Naive thymus-derived CD8-positive, alpha-beta T cell (primary cell): Measurements from ENCODE around the gene CFAP68. TPM values are rescaled to one million over a fixed set of nuclear protein-coding genes. Genes with fewer than 3 reads are reported as not detected.

Experiments
- ATAC-seq, 2 donors: fragments of 150-1000 bp; cut with Tn5 transposase in 1 of 2; sonication (Bioruptor Pico), chemical (Tn5 transposase) in 1 of 2; 1 replicate in 1 of 2; 2 replicates in 1 of 2; pipeline ENCODE4 v1.10.0; 2021; ENCODE audit warnings: mild to moderate bottlenecking in 2 of 2, moderate library complexity in 2 of 2
- POLR2A ChIA-PET: fragments of 350-600 bp; sonication (Branson Sonifier 250); formaldehyde crosslinking; loops from one replicate; lab custom pipeline; 2021; ENCODE audit warnings: antibody characterized with exemption; lab: Charles Lee
- DNase-seq, 10 donors: peaks; one replicate each; pipeline versions ENCODE4 v3.0.0 to v3.0.0-alpha.2; 2020 to 2022
- H3K27ac Mint-ChIP-seq, 10 donors: one replicate each; pipeline ENCODE4 v1.8.0; 2020 to 2022; ENCODE audit warnings: mild to moderate bottlenecking in 10 of 10, mixed read lengths in 10 of 10, moderate library complexity in 4 of 10, inconsistent platforms in 1 of 10
- H3K27me3 Mint-ChIP-seq, 5 donors: one replicate each; pipeline ENCODE4 v1.8.0; 2021 to 2022; ENCODE audit warnings: mixed read lengths in 5 of 5
- H3K36me3 Mint-ChIP-seq, 3 donors: one replicate each; pipeline ENCODE4 v1.8.0; 2020 to 2022; ENCODE audit warnings: mixed read lengths in 3 of 3, mild to moderate bottlenecking in 2 of 3, inconsistent platforms in 1 of 3
- H3K4me1 Mint-ChIP-seq, 4 donors: one replicate each; pipeline ENCODE4 v1.8.0; 2021 to 2022; ENCODE audit warnings: mixed read lengths in 4 of 4
- H3K4me3 Mint-ChIP-seq, 10 donors: one replicate each; pipeline ENCODE4 v1.8.0; 2020 to 2022; ENCODE audit warnings: mild to moderate bottlenecking in 10 of 10, mixed read lengths in 10 of 10, moderate library complexity in 6 of 10, inconsistent platforms in 1 of 10
- H3K9me3 Mint-ChIP-seq, 9 donors: one replicate each; pipeline ENCODE4 v1.8.0; 2020 to 2022; ENCODE audit warnings: mixed read lengths in 9 of 9, mild to moderate bottlenecking in 3 of 9, inconsistent platforms in 1 of 9, moderate library complexity in 1 of 9
- polyA plus RNA-seq, 3 donors: library from polyadenylated mRNA; unstranded; fragments of 300-500 nt; fragmentation: Illumina TruSeq; gene quantifications; one replicate each; pipeline ENCODE4 v1.2.3, GENCODE V29; 2021
- total RNA-seq, 8 experiments: library from RNA in 2 of 8; stranded (reverse) in 2 of 8; gene quantifications; one replicate each; pipeline ENCODE4 v1.2.3 and lab custom pipeline; 2021 to 2026

The CFAP68 gene
- total and polyA plus RNA-seq, 5 experiments from 2014 or later = 22.9 to 33.5 (median 29.5) TPM

- H3K27me3 Mint-ChIP-seq = peaks cover 23 to 62% (median 39%) of the 10 kb centered on the region in 5 donors
- H3K36me3 Mint-ChIP-seq = peaks cover 0 to 4% (median 0%) of the 10 kb centered on the region in 3 donors
- H3K4me3 Mint-ChIP-seq = no peak within 1 kb of the TSS
- peaks cover 0 to 3% (median under 1%) of the 10 kb centered on the region in 4 donors for H3K4me1 Mint-ChIP-seq
- no peak within 1 kb of the TSS for H3K27ac Mint-ChIP-seq
- POLR2A ChIA-PET = no interaction called here
- ATAC-seq (no peak), DNase-seq (no peak)
- H3K9me3 Mint-ChIP-seq = no peaks in the 10 kb centered on the region
Measured at GRCh38 chr11:111911563-111912401, 32.4 kb downstream of the CFAP68 start, which contains the start of gene CRYAB. Gene CRYAB (minus strand): TSS chr11:111911770. CDS start chr11:111911724, 46 bp downstream.

DNA sequence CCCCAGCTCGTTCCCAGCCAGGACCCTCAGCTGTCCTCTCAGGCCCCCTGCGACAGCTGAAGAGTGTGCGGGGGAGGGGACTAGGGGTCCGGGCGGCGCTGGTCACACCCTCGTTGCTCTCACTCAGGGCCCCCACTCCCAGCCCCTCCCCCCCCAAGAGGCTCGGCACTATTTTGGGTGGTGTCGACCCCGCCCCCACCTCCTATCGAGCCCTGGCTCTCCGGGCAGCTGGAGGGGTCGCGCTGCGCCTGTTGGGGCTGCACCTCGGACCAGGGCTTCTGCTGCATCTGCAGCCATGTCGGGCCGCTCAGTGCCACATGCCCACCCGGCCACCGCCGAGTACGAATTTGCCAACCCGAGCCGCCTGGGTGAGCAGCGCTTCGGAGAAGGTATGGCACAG, 33.2 kb downstream of the CFAP68 start, which contains the start of gene HSPB2:
TSS of gene HSPB2 (plus strand) at position 200 of the 400 bp plus-strand sequence. CDS start at position 296, 96 bp downstream.
- peaks cover 0 to 3% (median under 1%) of the 10 kb centered on the region in 4 donors for H3K4me1 Mint-ChIP-seq
- POLR2A ChIA-PET = interaction anchor here (0.9 kb wide), 1 partner anchor 14 kb away, joined by 3 read pairs; no protein-coding TSS in a partner anchor
- H3K4me3 Mint-ChIP-seq = peak within 1 kb of the TSS in 1 of 10 donors; percentile 3
- DNase-seq = no peak
- H3K27me3 Mint-ChIP-seq = peaks cover 28 to 69% (median 40%) of the 10 kb centered on the region in 5 donors
- H3K9me3 Mint-ChIP-seq = no peaks in the 10 kb centered on the region
- no peak for ATAC-seq
- peaks cover 0 to 4% (median 0%) of the 10 kb centered on the region in 3 donors for H3K36me3 Mint-ChIP-seq
- no peak within 1 kb of the TSS for H3K27ac Mint-ChIP-seq

- Mint-ChIP-seq H3K4me3 (peak overlapping the region in 1 of 10 donors; percentile 3), H3K9me3 (no peaks in the 10 kb centered on the region), H3K4me1 (peaks cover 0 to 3% (median under 1%) of the 10 kb centered on the region in 4 donors), H3K27me3 (peaks cover 28 to 76% (median 42%) of the 10 kb centered on the region in 5 donors), H3K36me3 (peaks cover 0 to 4% (median 0%) of the 10 kb centered on the region in 3 donors), H3K27ac (no peak overlapping the region)
- POLR2A ChIA-PET = interaction anchor here (0.9 kb wide), 1 partner anchor 15 kb away, joined by 3 read pairs; no protein-coding TSS in a partner anchor
- no peak for DNase-seq
- ATAC-seq = no peak
Measured at GRCh38 chr11:111913031-111913861, 33.9 kb downstream of the CFAP68 start.

- POLR2A ChIA-PET = no interaction called here
- H3K9me3 Mint-ChIP-seq = no peaks in the 10 kb centered on the region
- ATAC-seq (no peak), DNase-seq (no peak)
- no peak overlapping the region for H3K4me3 Mint-ChIP-seq
- H3K4me1 Mint-ChIP-seq = peaks cover 0 to 3% (median under 1%) of the 10 kb centered on the region in 4 donors
- H3K27ac Mint-ChIP-seq = no peak overlapping the region
- peaks cover 0 to 4% (median 0%) of the 10 kb centered on the region in 3 donors for H3K36me3 Mint-ChIP-seq
- peaks cover 28 to 77% (median 43%) of the 10 kb centered on the region in 5 donors for H3K27me3 Mint-ChIP-seq
Measured at GRCh38 chr11:111913997-111914396, 34.7 kb downstream of the CFAP68 start.

GRCh38 chr11:111916768-111917167, 37.4 kb downstream of the CFAP68 start:
- DNase-seq = no peak
- H3K27me3 Mint-ChIP-seq = peaks cover 19 to 63% (median 40%) of the 10 kb centered on the region in 5 donors
- POLR2A ChIA-PET = no interaction called here

DNA sequence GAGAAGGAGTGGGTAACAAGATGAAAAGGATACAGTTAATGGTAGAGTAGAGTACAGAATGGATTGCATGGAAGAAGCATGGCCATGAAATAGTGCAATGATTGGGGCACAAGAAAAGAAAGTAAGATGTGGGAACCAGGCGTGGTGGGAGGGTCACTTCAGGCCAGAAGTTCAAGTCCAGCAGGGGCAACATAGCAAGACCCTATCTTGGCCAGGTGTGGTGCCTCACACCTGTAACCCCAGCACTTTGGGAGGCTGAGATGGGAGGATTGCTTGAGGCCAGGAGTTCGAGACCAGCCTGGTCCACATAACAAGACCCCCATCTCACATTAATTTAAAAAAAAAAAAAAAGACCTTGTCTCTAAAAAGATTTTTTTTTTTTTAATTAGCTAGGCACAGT, 38.0 kb downstream of the CFAP68 start:
- DNase-seq = no peak
- Mint-ChIP-seq H3K36me3 (no peaks in the 10 kb centered on the region), H3K4me1 (peaks cover 0 to 3% (median under 1%) of the 10 kb centered on the region in 4 donors), H3K27me3 (peaks cover 19 to 58% (median 35%) of the 10 kb centered on the region in 5 donors), H3K27ac (no peak overlapping the region), H3K4me3 (no peak overlapping the region), H3K9me3 (no peaks in the 10 kb centered on the region)
- ATAC-seq = no peak
- POLR2A ChIA-PET = no interaction called here

More at GRCh38 chr11:111916768-111917167, 37.4 kb downstream of the CFAP68 start:
- H3K9me3 Mint-ChIP-seq = no peaks in the 10 kb centered on the region
- peaks cover 0 to 3% (median under 1%) of the 10 kb centered on the region in 4 donors for H3K4me1 Mint-ChIP-seq
- ATAC-seq = no peak
- H3K27ac Mint-ChIP-seq = peak overlapping the region in 1 of 10 donors; percentile 37
- no peak overlapping the region for H3K4me3 Mint-ChIP-seq
- H3K36me3 Mint-ChIP-seq = no peaks in the 10 kb centered on the region

DNA sequence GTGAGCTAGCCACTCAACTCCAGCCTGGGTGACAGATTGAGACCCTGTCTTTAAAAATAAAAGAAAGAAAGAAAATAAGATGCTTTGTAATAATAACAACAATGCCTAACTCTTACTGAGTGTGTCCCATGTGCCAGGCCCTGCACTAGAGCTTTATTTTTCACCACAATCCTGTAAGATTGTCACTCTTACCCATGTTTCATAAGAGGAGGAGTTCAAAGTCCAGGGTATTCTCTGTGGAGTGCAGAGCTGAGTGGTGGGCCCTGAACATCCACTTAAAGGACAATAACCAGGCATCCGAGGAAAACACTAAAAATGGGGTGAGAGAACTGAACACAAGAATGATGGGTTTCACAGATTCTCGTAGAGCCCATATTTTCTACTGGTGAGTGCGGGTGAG, 38.4 kb downstream of the CFAP68 start:
- POLR2A ChIA-PET = no interaction called here
- Mint-ChIP-seq H3K9me3 (no peaks in the 10 kb centered on the region), H3K27ac (no peak overlapping the region), H3K27me3 (peaks cover 19 to 54% (median 35%) of the 10 kb centered on the region in 5 donors), H3K36me3 (no peaks in the 10 kb centered on the region), H3K4me1 (peaks cover 0 to 3% (median under 1%) of the 10 kb centered on the region in 4 donors), H3K4me3 (no peak overlapping the region)
- ATAC-seq = no peak
- no peak for DNase-seq

DNA sequence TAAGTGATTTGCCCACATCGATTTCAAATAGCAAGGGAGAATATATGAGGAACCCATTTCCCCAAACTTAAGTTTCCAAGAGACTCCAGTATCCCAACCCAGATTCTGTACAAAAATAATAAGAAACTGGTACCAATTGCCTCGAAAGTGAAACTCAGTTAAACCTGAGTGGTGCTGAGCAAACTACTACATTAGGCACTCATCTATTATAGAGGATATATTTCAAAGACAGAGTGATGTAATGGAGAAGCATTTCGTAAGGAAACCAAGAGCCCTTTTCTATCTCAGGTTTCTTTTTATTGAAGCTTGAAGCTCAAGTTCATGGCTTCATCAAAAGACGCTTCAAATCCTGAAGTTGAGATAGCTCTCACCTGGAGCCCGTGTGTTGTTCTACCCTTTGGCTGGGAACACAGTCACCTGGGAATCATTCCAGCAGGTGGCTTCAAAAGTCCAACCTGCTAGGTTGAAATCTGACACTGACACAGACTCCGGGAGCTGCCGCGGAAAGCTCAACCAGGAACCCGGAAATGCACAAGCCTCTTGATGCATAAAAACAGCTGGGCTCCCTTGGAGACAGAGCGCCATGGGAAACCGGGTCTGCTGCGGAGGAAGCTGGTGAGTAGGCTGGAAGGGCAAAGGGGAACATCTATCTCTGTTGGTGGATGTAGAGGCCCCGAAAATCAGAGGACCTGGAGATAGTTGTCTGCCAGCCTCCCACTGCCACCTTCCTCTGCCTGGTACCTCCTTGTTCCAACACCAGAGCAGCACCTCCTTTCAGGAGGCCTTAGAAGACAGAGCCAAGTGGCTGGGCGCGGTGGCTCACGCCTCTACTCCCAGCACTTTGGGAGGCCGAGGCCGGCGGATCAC, 39.3 kb downstream of the CFAP68 start, which contains the start of gene C11orf52:
TSS of gene C11orf52 (plus strand) at position 524 of the 867 bp plus-strand sequence. CDS start at position 584, 60 bp downstream.
- DNase-seq (no peak), ATAC-seq (no peak)
- no peak within 1 kb of the TSS for H3K4me3 Mint-ChIP-seq
- H3K36me3 Mint-ChIP-seq = no peaks in the 10 kb centered on the region
- no peaks in the 10 kb centered on the region for H3K4me1 Mint-ChIP-seq
- no peaks in the 10 kb centered on the region for H3K9me3 Mint-ChIP-seq
- POLR2A ChIA-PET = no interaction called here
- H3K27me3 Mint-ChIP-seq = peaks cover 16 to 46% (median 35%) of the 10 kb centered on the region in 5 donors
- peak within 1 kb of the TSS in 1 of 10 donors; percentile 27 for H3K27ac Mint-ChIP-seq

DNA sequence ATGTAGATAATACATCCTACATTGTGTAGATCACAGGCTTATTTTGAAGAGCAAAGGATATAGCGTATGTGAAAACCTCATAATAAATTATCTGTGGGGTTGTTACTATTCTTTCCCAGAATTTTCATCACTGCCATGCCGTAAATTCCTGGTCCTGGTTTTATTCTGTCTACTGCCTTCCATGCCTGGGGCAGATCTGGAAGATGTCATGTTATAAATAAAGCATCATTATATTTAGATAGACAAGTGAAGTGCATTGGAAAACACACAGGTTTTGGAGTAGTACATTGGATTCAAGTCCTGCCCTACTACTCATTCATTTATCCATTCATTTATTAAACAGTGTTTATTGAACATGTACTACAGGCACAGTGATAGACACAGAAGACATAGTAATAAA, 41.6 kb downstream of the CFAP68 start:
- no peak overlapping the region for H3K4me3 Mint-ChIP-seq
- no peaks in the 10 kb centered on the region for H3K9me3 Mint-ChIP-seq
- no peak for ATAC-seq
- no peaks in the 10 kb centered on the region for H3K36me3 Mint-ChIP-seq
- H3K4me1 Mint-ChIP-seq = peaks cover 0 to 4% (median 3%) of the 10 kb centered on the region in 4 donors
- H3K27me3 Mint-ChIP-seq = peaks cover 6 to 24% (median 22%) of the 10 kb centered on the region in 5 donors
- no peak overlapping the region for H3K27ac Mint-ChIP-seq
- POLR2A ChIA-PET = no interaction called here
- DNase-seq = no peak

DNA sequence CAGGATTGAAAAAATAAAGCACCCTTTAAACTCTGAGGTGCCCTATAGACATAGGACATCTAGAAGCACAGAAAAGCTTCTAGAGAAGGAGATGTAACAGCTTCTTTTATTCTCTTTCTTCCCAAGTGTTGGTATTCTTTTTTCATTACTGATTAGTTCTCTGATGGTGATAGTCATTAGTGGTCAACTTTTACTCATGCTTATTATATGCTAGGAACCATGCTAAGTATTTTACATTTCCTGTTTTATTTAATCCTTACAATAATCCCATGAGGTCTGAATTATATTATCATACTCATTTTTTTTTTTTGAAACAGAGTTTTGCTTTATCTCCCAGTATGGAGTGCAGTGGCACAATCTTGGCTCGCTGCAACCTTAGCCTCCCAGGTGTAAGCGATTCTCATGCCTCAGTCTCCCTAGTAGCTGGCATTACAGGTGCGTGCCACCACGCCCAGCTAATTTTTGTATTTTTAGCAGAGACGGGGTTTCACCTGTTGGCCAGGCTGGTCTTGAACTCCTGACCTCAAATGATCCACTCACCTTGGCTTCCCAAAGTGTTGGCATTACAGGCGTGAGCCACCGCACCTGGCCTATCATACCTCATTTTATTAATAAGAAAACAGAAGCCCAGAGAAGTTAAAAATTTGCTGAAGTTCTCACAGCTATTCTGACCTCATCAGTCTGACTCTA, 42.3 kb downstream of the CFAP68 start:
- ATAC-seq (no peak), DNase-seq (no peak)
- no peak overlapping the region for H3K27ac Mint-ChIP-seq
- no peaks in the 10 kb centered on the region for H3K36me3 Mint-ChIP-seq
- peaks cover 0 to 10% (median 9%) of the 10 kb centered on the region in 4 donors for H3K4me1 Mint-ChIP-seq
- H3K9me3 Mint-ChIP-seq = no peaks in the 10 kb centered on the region
- H3K27me3 Mint-ChIP-seq = peaks cover 0 to 17% (median 14%) of the 10 kb centered on the region in 5 donors
- no peak overlapping the region for H3K4me3 Mint-ChIP-seq
- POLR2A ChIA-PET = interaction anchor here (0.7 kb wide), 1 partner anchor 35 kb away, joined by 3 read pairs; no protein-coding TSS in a partner anchor

DNA sequence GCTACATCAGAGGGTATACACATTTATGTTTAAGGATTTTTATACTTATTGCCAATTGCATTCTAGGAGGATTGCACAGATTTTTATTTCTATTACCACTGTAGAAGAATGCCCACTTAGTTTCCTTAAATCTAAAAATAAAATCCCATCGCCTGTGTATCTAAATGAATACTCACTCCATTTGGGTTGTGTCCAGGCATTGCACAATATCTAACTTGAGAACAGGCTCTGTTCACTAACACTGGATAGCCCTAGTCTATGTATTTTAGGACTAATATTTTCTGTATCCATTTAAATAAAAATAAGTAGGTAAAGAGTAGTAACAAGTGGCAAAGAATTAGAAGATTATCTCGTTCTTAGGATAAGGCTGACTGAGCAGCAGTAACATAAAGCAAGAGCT, 43.5 kb downstream of the CFAP68 start:
- POLR2A ChIA-PET = no interaction called here
- Mint-ChIP-seq H3K4me3 (no peak overlapping the region), H3K27ac (no peak overlapping the region), H3K36me3 (no peaks in the 10 kb centered on the region), H3K9me3 (no peaks in the 10 kb centered on the region), H3K27me3 (peaks cover 0 to 13% (median 5%) of the 10 kb centered on the region in 5 donors), H3K4me1 (peaks cover 2 to 17% (median 16%) of the 10 kb centered on the region in 4 donors)
- DNase-seq (no peak), ATAC-seq (no peak)
